Trophoblast cell (in vitro differentiated cells and primary cell): Measurements from ENCODE around the gene DESI1.
A peak's percentile ranks its signal among the peaks of the same experiment; 100 is the strongest.
"Not testable (repeated sequence)": the region's sequence is repeated elsewhere in the genome, so short reads cannot be mapped to it uniquely, and the experiment has no call there.

Experiments used
- DNase-seq, 2 donors: peaks; one replicate each; pipeline ENCODE4 v3.0.0-alpha.2; 2016
- H2AFZ ChIP-seq: 2 replicates; pipeline ENCODE4 v1.6.1; 2013; ENCODE audit warnings: low read length, moderate library complexity, mild to moderate bottlenecking; ENCODE audit not compliant: insufficient read depth, poor library complexity
- H2AK5ac ChIP-seq: 2 replicates; pipeline ENCODE4 v1.6.1; 2013; ENCODE audit warnings: mild to moderate bottlenecking, low read length
- H2BK120ac ChIP-seq: 2 replicates; pipeline ENCODE4 v1.6.1; 2013; ENCODE audit warnings: low read length, mild to moderate bottlenecking, moderate library complexity; ENCODE audit not compliant: insufficient read depth, poor library complexity
- H2BK12ac ChIP-seq: 2 replicates; pipeline ENCODE4 v1.6.1; 2013; ENCODE audit warnings: mild to moderate bottlenecking, low read length, moderate library complexity
- H2BK5ac ChIP-seq: 2 replicates; pipeline ENCODE4 v1.6.1; 2013; ENCODE audit warnings: low read length, low read depth, moderate library complexity, mild to moderate bottlenecking; ENCODE audit not compliant: poor library complexity
- H3K14ac ChIP-seq: 2 replicates; pipeline ENCODE4 v1.6.1; 2013; ENCODE audit warnings: mild to moderate bottlenecking, low read length
- H3K18ac ChIP-seq: 2 replicates; pipeline ENCODE4 v1.6.1; 2013; ENCODE audit warnings: mild to moderate bottlenecking, low read length
- H3K23ac ChIP-seq: 2 replicates; pipeline ENCODE4 v1.6.1; 2013; ENCODE audit warnings: low read length
- H3K27ac ChIP-seq: 2 replicates; pipeline ENCODE4 v1.5.1; 2013; ENCODE audit warnings: low read depth, mild to moderate bottlenecking, inconsistent platforms, low read length, moderate library complexity
- H3K27me3 ChIP-seq: 2 replicates; pipeline ENCODE4 v1.6.1; 2013; ENCODE audit warnings: inconsistent platforms, mild to moderate bottlenecking, low read length, moderate library complexity; ENCODE audit not compliant: insufficient read depth
- H3K36me3 ChIP-seq, 2 experiments: 1 replicate in 1 of 2; 2 replicates in 1 of 2; pipeline ENCODE4 v1.6.1; 2013; ENCODE audit warnings: low read length in 2 of 2, mild to moderate bottlenecking in 2 of 2, moderate library complexity in 1 of 2; ENCODE audit not compliant: insufficient read depth in 2 of 2, control insufficient read depth in 1 of 2
- H3K4ac ChIP-seq: 2 replicates; pipeline ENCODE4 v1.6.1; 2013; ENCODE audit warnings: low read depth, mild to moderate bottlenecking, low read length, moderate library complexity
- H3K4me1 ChIP-seq, 2 experiments: 1 replicate in 1 of 2; 2 replicates in 1 of 2; pipeline ENCODE4 v1.6.1; 2013; ENCODE audit warnings: low read length in 2 of 2, mild to moderate bottlenecking in 2 of 2, moderate library complexity in 1 of 2; ENCODE audit not compliant: insufficient read depth in 2 of 2, control insufficient read depth in 1 of 2
- H3K4me2 ChIP-seq: 2 replicates; pipeline ENCODE4 v1.6.1; 2013; ENCODE audit warnings: inconsistent platforms, mild to moderate bottlenecking, low read length, moderate library complexity
- H3K4me3 ChIP-seq: 2 replicates; pipeline ENCODE4 v1.5.1; 2013; ENCODE audit warnings: mild to moderate bottlenecking, low read depth, low read length, inconsistent platforms
- H3K79me1 ChIP-seq: one replicate; pipeline ENCODE4 v1.6.1; 2013; ENCODE audit warnings: low read length
- H3K79me2 ChIP-seq: 2 replicates; pipeline ENCODE4 v1.6.1; 2013; ENCODE audit warnings: low read length, mild to moderate bottlenecking; ENCODE audit not compliant: control insufficient read depth, insufficient read depth, poor library complexity
- H3K9ac ChIP-seq: 2 replicates; pipeline ENCODE4 v1.6.1; 2013; ENCODE audit warnings: mild to moderate bottlenecking, low read length
- H3K9me3 ChIP-seq: 2 replicates; pipeline ENCODE4 v1.6.1; 2013; ENCODE audit warnings: low read depth, mild to moderate bottlenecking, control low read depth, inconsistent platforms, low read length; ENCODE audit not compliant: insufficient read depth
- H4K12ac ChIP-seq: 2 replicates; pipeline ENCODE4 v1.6.1; 2013; ENCODE audit warnings: low read depth, mild to moderate bottlenecking, low read length, moderate library complexity
- H4K8ac ChIP-seq: 2 replicates; pipeline ENCODE4 v1.6.1; 2013; ENCODE audit warnings: low read depth, mild to moderate bottlenecking, low read length, moderate library complexity
- H4K91ac ChIP-seq: one replicate; pipeline ENCODE4 v1.6.1; 2013; ENCODE audit warnings: low read depth, mild to moderate bottlenecking, low read length, moderate library complexity
- WGBS: extraction: QIAGEN DNeasy Blood & Tissue Kit; methylation state at CpG from one replicate; pipeline ENCODE4 v1.1.7; 2013; ENCODE audit warnings: missing lambda C conversion rate; ENCODE audit not compliant: insufficient read length, insufficient coverage; ENCODE audit errors: extremely low coverage; 5-methylcytosine and 5-hydroxymethylcytosine counted together

DESI1 gene

DNA sequence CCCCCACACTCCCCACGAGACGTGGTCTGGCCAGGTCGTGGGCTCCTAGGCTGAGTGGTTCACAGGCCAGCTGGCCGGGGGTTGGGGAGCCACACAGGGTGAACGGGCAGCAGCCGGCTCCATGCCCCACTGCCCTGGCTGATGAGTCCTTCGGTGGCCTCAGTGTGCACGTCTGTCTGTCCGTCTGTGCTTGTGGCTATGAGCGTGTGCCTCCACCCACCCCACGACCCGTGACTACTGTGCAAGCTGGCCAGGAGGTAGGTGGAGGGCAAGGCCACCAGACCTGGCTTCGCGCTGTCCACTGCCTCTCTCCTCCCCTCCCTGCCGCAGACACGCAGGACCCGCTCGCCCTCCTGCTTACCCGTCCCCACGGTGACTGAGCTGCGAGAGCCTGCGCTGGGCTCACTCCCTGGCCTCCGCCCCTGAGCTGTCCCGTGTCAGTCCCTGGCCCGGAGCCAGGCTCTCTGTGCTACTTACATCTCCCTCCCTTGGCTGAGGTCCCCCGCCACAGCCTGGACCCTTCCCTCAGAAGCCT is 45.9 kb downstream of the DESI1 start:
- no peak overlapping the region for H4K12ac ChIP-seq
- H3K27me3 ChIP-seq, result no peaks in the 10 kb centered on the region
- no peaks in the 10 kb centered on the region for H3K79me1 ChIP-seq
- H3K4me1 ChIP-seq, result no peaks in the 10 kb centered on the region
- no peaks in the 10 kb centered on the region for H3K9me3 ChIP-seq
- peak overlapping the region; percentile 45 for H3K4me3 ChIP-seq
- no peak overlapping the region for H3K23ac ChIP-seq
- H2AK5ac ChIP-seq, result no peak overlapping the region
- no peak overlapping the region for H2BK5ac ChIP-seq
- H3K27ac ChIP-seq, result no peak overlapping the region
- H3K4me2 ChIP-seq, result no peak overlapping the region
- no peak for DNase-seq
- H3K14ac ChIP-seq, result no peak overlapping the region
- H3K4ac ChIP-seq, result no peak overlapping the region
- no peak overlapping the region for H2BK120ac ChIP-seq
- H3K9ac ChIP-seq, result no peak overlapping the region
- H3K36me3 ChIP-seq, result peaks cover 41 to 45% of the 10 kb centered on the region in 2 experiments
- H4K8ac ChIP-seq, result no peak overlapping the region
- WGBS, result no CpG with 5 or more reads among the region's 26 CpGs
- H3K79me2 ChIP-seq, result no peaks in the 10 kb centered on the region
- H4K91ac ChIP-seq, result no peak overlapping the region
- H2AFZ ChIP-seq, result no peak overlapping the region
- no peak overlapping the region for H2BK12ac ChIP-seq
- H3K18ac ChIP-seq, result no peak overlapping the region

DNA sequence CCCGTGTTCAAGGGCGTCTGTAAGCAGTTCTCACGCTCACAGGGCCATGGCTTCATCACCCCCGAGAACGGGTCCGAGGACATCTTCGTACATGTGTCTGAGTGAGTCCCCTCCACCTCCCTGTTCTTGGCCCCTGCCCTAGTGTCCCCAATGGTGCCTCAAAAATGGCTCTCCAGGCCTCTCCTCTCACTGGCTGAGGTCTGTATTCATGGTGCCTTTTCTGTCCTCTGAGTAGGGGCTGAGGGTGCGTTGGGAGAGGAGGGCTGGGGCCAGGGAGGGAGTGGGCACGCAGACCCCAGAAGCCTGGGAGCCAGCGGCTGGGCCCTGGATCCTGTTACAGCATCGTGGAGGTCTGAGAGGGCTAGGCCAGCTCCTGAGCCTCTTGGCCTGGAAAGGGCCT is 47.2 kb downstream of the DESI1 start:
- Histone ChIP-seq H3K79me2 (no peaks in the 10 kb centered on the region), H2BK5ac (no peak overlapping the region), H3K4me2 (no peak overlapping the region), H4K12ac (no peak overlapping the region), H4K8ac (no peak overlapping the region), H2BK12ac (no peak overlapping the region), H3K27me3 (no peaks in the 10 kb centered on the region), H3K4me1 (no peaks in the 10 kb centered on the region), H3K4ac (no peak overlapping the region), H3K23ac (no peak overlapping the region), H3K4me3 (no peak overlapping the region), H3K9ac (no peak overlapping the region), H3K14ac (no peak overlapping the region), H2BK120ac (no peak overlapping the region), H2AFZ (no peak overlapping the region), H3K9me3 (no peaks in the 10 kb centered on the region), H3K18ac (no peak overlapping the region), H2AK5ac (no peak overlapping the region), H3K27ac (no peak overlapping the region), H3K79me1 (no peaks in the 10 kb centered on the region), H3K36me3 (peaks cover 32 to 35% of the 10 kb centered on the region in 2 experiments), H4K91ac (no peak overlapping the region)
- WGBS, result no CpG with 5 or more reads among the region's 11 CpGs
- DNase-seq, result no peak

- H3K4ac ChIP-seq, H3K18ac ChIP-seq, H3K27me3 ChIP-seq, DNase-seq, H2AK5ac ChIP-seq, H3K14ac ChIP-seq, H4K12ac ChIP-seq, H3K4me2 ChIP-seq, H3K27ac ChIP-seq, H2BK120ac ChIP-seq, H2BK5ac ChIP-seq, H3K79me1 ChIP-seq, H3K9me3 ChIP-seq, H3K4me1 ChIP-seq, H2AFZ ChIP-seq, H4K8ac ChIP-seq, H3K79me2 ChIP-seq, H3K4me3 ChIP-seq, H4K91ac ChIP-seq, H3K9ac ChIP-seq, H2BK12ac ChIP-seq, H3K23ac ChIP-seq: not testable (repeated sequence)
- 100% methylated on average over 1 of the region's 3 CpGs for WGBS
- peaks cover 19 to 22% of the 10 kb centered on the region in 2 experiments for H3K36me3 ChIP-seq
Measured at GRCh38 chr22:41572305-41572704, 48.5 kb downstream of the DESI1 start.

- no peak overlapping the region for H3K14ac ChIP-seq
- H3K9ac ChIP-seq, result no peak overlapping the region
- no peak overlapping the region for H3K23ac ChIP-seq
- no peak overlapping the region for H3K4me2 ChIP-seq
- no peak overlapping the region for H4K91ac ChIP-seq
- H3K4me3 ChIP-seq, result no peak overlapping the region
- H4K12ac ChIP-seq, result no peak overlapping the region
- H2BK5ac ChIP-seq, result no peak overlapping the region
- no peak overlapping the region for H3K27ac ChIP-seq
- no peak overlapping the region for H2AFZ ChIP-seq
- peaks cover 14 to 18% of the 10 kb centered on the region in 2 experiments for H3K36me3 ChIP-seq
- no peaks in the 10 kb centered on the region for H3K4me1 ChIP-seq
- no CpG with 5 or more reads among the region's 14 CpGs for WGBS
- no peak overlapping the region for H2AK5ac ChIP-seq
- H3K9me3 ChIP-seq, result no peaks in the 10 kb centered on the region
- no peak overlapping the region for H4K8ac ChIP-seq
- no peak overlapping the region for H3K18ac ChIP-seq
- no peaks in the 10 kb centered on the region for H3K79me2 ChIP-seq
- no peaks in the 10 kb centered on the region for H3K79me1 ChIP-seq
- H2BK12ac ChIP-seq, result no peak overlapping the region
- no peaks in the 10 kb centered on the region for H3K27me3 ChIP-seq
- H3K4ac ChIP-seq, result no peak overlapping the region
- no peak for DNase-seq
- H2BK120ac ChIP-seq, result no peak overlapping the region
Measured at GRCh38 chr22:41571786-41572185, 49.1 kb downstream of the DESI1 start.
